ENCODE results near the gene SCYL1. TPM values are rescaled to one million over a fixed set of nuclear protein-coding genes. Genes with fewer than 3 reads are reported as not detected.

SCYL1 gene
- total RNA-seq, 2 experiments from 2014 or later, result 56.8 to 62.9 TPM

DNA sequence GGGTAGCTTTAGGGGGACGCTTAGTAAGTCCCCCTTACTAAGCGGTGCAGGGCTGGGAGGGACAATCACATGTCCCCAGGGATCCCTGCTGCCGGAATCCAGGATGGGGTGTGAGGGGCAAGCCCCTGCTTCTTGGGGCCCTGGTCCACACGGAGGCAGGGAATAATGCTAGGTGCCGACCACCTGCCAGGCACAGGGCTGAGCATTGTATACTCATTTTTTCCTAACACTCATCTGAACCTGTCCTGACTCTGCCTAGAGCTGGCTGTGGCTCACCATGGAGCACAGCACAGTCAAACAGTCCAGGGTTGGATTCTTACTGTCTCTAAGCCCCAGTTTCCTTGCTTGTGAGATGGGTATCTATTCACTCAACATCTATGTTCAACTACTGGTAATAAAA lies 34.7 kb downstream of the SCYL1 start:
- Histone ChIP-seq H3K27ac (ENCODE audit: low read depth, low read length, poor library complexity, severe bottlenecking) (no peak overlapping the region), H3K79me2 (ENCODE audit: insufficient read depth, low read depth, low read length) (no peaks in the 10 kb centered on the region), H3K4me3 (ENCODE audit: low read depth, low read length, poor library complexity, severe bottlenecking) (no peak overlapping the region), H3K9me3 (ENCODE audit: low read length) (no peaks in the 10 kb centered on the region), H4K20me1 (ENCODE audit: insufficient read depth, low read length) (no peaks in the 10 kb centered on the region), H3K36me3 (ENCODE audit: insufficient read depth, low read length) (no peaks in the 10 kb centered on the region), H2AFZ (ENCODE audit: low read length) (no peak overlapping the region), H3K4me2 (ENCODE audit: low read length) (no peak overlapping the region), H3K4me1 (ENCODE audit: insufficient read depth, low read length, poor library complexity, severe bottlenecking) (peaks cover 6% of the 10 kb centered on the region), H3K9me2 (ENCODE audit: insufficient read depth, low read length) (no peaks in the 10 kb centered on the region)
- no TSS peak for BruUV-seq (replicated peaks)
- TF ChIP-seq EZH2phosphoT487 (IDR thresholded peaks at IDR 0.05; ENCODE audit: borderline replicate concordance, low read depth, low read length), result no peak
- TF ChIP-seq, protein P1, sequence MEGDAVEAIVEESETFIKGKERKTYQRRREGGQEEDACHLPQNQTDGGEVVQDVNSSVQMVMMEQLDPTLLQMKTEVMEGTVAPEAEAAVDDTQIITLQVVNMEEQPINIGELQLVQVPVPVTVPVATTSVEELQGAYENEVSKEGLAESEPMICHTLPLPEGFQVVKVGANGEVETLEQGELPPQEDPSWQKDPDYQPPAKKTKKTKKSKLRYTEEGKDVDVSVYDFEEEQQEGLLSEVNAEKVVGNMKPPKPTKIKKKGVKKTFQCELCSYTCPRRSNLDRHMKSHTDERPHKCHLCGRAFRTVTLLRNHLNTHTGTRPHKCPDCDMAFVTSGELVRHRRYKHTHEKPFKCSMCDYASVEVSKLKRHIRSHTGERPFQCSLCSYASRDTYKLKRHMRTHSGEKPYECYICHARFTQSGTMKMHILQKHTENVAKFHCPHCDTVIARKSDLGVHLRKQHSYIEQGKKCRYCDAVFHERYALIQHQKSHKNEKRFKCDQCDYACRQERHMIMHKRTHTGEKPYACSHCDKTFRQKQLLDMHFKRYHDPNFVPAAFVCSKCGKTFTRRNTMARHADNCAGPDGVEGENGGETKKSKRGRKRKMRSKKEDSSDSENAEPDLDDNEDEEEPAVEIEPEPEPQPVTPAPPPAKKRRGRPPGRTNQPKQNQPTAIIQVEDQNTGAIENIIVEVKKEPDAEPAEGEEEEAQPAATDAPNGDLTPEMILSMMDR (conservative IDR thresholded peaks at IDR 0.05; ENCODE audit: low read length), result no peak
- DNase-seq (ENCODE audit: low spot score), result no peak
- ChIA-PET CTCF (ENCODE audit: unreplicated experiment) (no interaction called here), POLR2A (interaction anchor here (0.8 kb wide), 1 partner anchor 14 kb away, joined by 4 read pairs; no protein-coding TSS in a partner anchor)
- intact Hi-C loops (cut with micrococcal nuclease; ENCODE audit: unreplicated experiment), result no loop called here

DNA sequence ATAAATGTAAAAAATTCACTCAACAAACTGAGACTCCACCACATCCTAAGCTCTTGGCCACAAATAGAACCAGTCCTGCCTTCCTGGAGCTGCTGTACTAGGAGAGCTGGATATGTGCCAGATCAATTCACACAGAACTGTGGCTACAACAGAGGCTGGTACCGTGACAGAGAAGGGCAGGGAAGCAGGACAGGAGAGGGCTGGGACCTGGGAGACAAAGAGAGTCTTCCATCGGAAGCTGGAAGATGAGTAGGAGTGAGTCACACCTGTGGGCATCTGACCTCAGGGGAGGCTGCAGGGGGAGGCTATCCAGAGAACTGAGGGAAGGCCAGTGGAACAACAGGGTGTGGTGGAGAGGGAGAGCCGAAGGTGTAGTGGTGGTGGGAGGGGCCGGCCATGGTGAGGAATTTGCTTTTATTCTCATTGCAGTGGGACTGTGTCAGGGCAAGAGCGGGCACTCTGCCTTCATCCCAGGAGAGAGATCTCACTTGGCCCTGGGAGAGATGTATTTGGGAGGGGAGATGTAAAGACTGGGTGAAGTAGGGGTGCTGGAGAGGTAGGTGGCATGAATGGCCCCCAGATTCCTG lies 35.2 kb downstream of the SCYL1 start:
- H3K36me3 ChIP-seq (ENCODE audit: insufficient read depth, low read length), result no peaks in the 10 kb centered on the region
- H3K27ac ChIP-seq (ENCODE audit: low read depth, low read length, poor library complexity, severe bottlenecking), result no peak overlapping the region
- CTCF ChIA-PET (ENCODE audit: unreplicated experiment), result no interaction called here
- no peak overlapping the region for H3K4me2 ChIP-seq (ENCODE audit: low read length)
- POLR2A ChIA-PET, result interaction anchor here (0.8 to 1.1 kb wide), 2 partner anchors 8 to 14 kb away, joined by 4 read pairs; no protein-coding TSS in a partner anchor
- no TSS peak for BruUV-seq (replicated peaks)
- H3K9me3 ChIP-seq (ENCODE audit: low read length), result no peaks in the 10 kb centered on the region
- intact Hi-C loops (cut with micrococcal nuclease; ENCODE audit: unreplicated experiment), result no loop called here
- no peak overlapping the region for H3K4me3 ChIP-seq (ENCODE audit: low read depth, low read length, poor library complexity, severe bottlenecking)
- TF ChIP-seq, protein P1 (conservative IDR thresholded peaks at IDR 0.05; ENCODE audit: low read length), result no peak
- no peak for TF ChIP-seq EZH2phosphoT487 (IDR thresholded peaks at IDR 0.05; ENCODE audit: borderline replicate concordance, low read depth, low read length)
- no peak overlapping the region for H2AFZ ChIP-seq (ENCODE audit: low read length)
- no peak for DNase-seq (ENCODE audit: low spot score)
- no peaks in the 10 kb centered on the region for H3K79me2 ChIP-seq (ENCODE audit: insufficient read depth, low read depth, low read length)
- H4K20me1 ChIP-seq (ENCODE audit: insufficient read depth, low read length), result no peaks in the 10 kb centered on the region
- H3K4me1 ChIP-seq (ENCODE audit: insufficient read depth, low read length, poor library complexity, severe bottlenecking), result peaks cover 6% of the 10 kb centered on the region
- H3K9me2 ChIP-seq (ENCODE audit: insufficient read depth, low read length), result no peaks in the 10 kb centered on the region
